ENCODE measurements around the gene HOXD11.

The HOXD11 gene

DNA sequence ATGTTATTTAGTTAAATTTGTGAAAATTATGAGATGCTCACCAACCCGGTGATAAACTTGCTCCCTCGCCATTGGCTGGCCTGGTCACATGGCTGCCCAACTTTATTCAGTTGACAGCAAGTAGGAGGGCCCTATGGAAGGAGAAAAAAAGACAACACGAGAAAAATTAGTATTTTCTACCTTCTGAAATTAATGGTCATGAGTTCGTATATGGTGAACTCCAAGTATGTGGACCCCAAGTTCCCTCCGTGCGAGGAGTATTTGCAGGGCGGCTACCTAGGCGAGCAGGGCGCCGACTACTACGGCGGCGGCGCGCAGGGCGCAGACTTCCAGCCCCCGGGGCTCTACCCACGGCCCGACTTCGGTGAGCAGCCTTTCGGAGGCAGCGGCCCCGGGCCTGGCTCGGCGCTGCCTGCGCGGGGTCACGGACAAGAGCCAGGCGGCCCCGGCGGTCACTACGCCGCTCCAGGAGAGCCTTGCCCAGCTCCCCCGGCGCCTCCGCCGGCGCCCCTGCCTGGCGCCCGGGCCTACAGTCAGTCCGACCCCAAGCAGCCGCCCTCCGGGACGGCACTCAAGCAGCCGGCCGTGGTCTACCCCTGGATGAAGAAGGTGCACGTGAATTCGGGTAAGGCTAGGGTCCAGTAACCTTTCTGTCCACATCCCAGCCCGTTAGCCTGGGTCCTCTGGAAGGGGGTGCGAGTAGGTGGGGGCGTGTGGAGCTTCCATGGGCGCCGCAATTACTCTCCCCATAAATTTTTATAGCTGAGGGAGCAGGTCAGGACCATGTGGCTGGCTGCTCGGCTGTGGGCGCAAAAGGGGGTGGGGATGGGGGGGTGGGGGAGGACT, 44.6 kb downstream of the HOXD11 start, which contains the start of gene HOXD4:
HOXD4 (plus strand) TSS at position 109 of the 846 bp plus-strand sequence; CDS start at position 193, 84 bp downstream.
- DNase-seq, result no peak

DNA sequence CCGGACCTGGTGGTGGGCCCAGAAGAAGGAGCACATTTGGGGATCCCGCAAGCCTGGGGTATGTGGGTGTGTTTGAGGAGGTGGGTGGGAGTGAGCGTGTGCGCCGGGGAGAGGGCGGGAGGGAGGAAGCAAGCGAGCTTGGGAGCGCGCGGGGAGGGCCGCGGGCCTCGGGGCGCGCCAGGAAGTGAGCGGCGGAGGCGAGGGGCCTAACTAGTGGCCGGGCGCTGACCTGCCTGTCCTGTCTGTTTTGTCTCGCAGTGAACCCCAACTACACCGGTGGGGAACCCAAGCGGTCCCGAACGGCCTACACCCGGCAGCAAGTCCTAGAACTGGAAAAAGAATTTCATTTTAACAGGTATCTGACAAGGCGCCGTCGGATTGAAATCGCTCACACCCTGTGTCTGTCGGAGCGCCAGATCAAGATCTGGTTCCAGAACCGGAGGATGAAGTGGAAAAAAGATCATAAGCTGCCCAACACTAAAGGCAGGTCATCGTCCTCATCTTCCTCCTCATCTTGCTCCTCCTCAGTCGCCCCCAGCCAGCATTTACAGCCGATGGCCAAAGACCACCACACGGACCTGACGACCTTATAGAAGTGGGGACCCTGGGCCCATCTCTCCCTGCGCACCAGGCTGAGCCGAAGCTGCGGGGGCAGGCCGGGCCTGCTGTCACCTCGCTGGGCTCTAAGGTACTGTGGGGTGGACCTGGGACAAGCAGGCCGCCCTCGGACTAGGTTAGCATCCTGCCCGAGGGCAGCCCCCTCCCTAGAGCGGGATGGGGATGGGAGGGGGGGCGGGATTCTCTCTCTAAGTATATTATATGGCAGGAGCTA, 45.5 kb downstream of the HOXD11 start:
- DNase-seq, result no peak

GRCh38 chr2:176154576-176155252, 47.6 kb downstream of the HOXD11 start:
- no peak for DNase-seq

DNA sequence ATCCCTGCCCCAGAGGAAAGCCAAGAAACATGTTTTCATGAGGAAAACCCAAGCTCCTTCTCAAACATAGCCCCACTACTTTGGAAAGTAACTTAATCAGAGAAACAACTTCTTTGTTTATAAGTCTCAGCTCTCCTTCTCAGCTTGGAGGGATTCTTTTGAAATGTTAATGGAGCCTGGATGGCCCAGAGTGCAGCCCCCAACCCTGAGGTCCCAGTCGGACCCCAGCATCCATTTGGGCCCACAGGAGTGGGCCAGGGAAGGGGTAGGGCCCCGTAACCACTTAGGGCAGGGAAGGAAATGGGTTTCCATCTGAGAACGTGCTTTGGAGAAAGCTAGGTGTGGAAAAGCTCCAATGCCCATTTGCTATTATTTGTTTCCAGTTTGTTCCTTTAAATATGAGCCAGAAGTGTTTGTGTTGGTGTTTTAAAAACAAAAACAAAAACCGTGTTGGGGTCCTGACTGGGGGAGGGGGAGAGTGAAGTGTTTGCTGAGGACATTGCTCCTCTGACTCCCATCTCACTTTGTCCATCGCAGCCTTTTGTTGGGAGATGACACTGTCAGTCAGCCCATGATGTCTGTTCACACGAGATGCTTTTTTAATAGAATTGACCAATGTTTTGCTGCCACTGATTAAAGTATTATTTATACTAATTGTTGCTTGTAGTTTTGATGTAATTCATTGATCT, 48.4 kb downstream of the HOXD11 start:
- no peak for DNase-seq

- no peak for DNase-seq
Observed at GRCh38 chr2:176156301-176156806, 49.3 kb downstream of the HOXD11 start.

- no peak for DNase-seq
Observed at GRCh38 chr2:176156807-176157498, 49.9 kb downstream of the HOXD11 start, which contains the start of gene HOXD3. HOXD3 (plus strand) TSS chr2:176157307; CDS start chr2:176169115, 11,808 bp downstream.

DNA sequence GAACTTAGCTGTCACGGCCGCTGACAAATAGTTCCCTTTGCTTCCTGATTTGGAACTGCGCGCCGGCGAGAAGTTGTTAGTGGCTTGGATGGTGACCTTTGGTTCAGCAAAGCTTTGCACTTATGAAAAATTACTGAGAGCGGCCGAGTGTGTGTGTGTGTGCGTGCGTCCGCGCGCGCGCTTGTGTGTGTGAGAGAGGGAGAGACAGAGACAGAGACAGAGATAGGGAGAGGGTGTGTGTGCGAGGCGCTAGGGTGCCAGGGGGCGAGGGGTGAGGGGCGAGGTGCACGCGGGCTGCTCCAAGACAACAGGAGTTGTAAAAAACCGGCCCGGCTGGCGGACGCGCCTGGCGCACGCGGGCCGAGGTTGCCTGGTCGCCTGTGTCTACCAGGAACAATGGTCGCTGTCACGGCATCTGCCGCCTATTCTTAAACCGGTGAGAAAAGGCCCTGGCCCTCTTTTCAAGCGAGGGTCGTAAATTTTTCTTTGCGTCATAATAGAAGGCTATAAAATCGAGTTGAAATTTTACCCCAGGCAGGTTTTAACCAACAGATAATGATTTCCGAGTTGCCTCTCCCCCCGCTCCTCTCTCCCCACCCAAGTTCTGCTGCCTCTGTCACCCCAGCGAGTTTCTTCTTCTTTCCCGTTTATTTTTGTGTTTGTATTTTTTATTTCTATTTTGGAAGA, 50.6 kb downstream of the HOXD11 start:
- DNase-seq, result no peak

GRCh38 chr2:176158186-176158591, 51.1 kb downstream of the HOXD11 start:
- no peak for DNase-seq

DNA sequence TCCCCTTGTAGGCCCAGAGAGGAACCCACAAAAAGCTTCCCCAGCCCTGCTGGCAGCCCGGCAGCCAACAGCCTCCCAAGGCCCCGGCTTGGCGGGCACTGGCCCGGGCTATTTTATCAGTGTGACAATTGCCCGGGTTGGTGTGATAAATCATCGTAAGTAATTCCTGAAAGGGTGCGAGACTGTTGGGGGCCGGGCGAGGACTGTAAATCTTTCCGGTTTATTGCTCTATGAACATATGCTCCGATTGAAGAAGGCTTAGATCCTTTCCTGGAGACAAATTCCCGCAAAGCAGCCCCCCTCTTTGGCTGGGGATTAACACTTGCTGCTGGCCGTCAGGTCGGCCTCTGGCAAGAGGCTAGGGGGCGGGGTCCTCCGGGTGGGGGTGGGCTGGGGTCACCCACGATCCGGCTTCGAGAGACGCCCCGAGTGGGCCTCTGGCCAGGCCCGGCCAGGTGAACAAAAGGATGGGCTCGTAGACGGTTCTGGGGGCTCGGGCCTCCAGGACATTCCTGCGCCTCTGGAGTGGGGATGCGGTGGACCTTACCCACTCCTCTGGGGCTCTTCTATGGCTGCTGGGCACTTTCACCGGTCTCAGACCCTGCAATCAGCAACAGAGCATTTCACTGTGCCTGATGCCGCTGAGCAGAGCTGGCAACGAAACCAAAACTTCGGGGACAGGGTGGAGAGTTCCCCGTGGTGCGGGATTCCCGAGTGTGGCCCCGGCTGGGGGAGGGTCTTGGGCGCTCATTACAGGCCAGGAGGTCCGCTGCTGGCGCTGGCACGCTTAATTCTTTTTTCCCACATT, 52.0 kb downstream of the HOXD11 start:
- DNase-seq, result no peak

Measured in activated CD4-positive, alpha-beta T cell treated with anti-CD3 and anti-CD28 coated beads, Interleukin-2, amount 50 U/mL, for 4 hours (primary cell).